Stomach (tissue), 9 donors: ENCODE data around the gene ZNF672. TPM values are rescaled to one million over a fixed set of nuclear protein-coding genes. Genes with fewer than 3 reads are reported as not detected.
A peak's percentile ranks its signal among the peaks of the same experiment; 100 is the strongest.

ENCODE experiments used
- DNase-seq, 2 donors: peaks; one replicate each; pipeline versions ENCODE4 v3.0.0 to v3.0.0-alpha.2; 2013 to 2019
- H3K27ac ChIP-seq, 5 donors: fragments of 200-600 bp in 4 of 5; sonication (generic) in 4 of 5; one replicate each; pipeline ENCODE4 v1.5.1; 2013 to 2019; ENCODE audit warnings: mild to moderate bottlenecking in 1 of 5, moderate library complexity in 1 of 5
- H3K27me3 ChIP-seq, 3 donors: fragments of 200-600 bp; sonication (generic); one replicate each; pipeline ENCODE4 v1.5.1; 2017 to 2019; ENCODE audit warnings: mixed run types in 1 of 3
- H3K36me3 ChIP-seq, 4 donors: fragments of 200-600 bp; sonication (generic); 1 replicate in 3 of 4; 2 replicates in 1 of 4; pipeline ENCODE4 v1.5.1; 2016 to 2019
- H3K4me1 ChIP-seq, 4 donors: fragments of 200-600 bp; sonication (generic); one replicate each; pipeline ENCODE4 v1.5.1; 2016 to 2019
- H3K4me3 ChIP-seq, 4 donors: fragments of 200-600 bp; sonication (generic) in 3 of 4; one replicate each; pipeline ENCODE4 v1.5.1; 2016 to 2019; ENCODE audit warnings: mild to moderate bottlenecking in 1 of 4
- H3K9me3 ChIP-seq, 4 donors: fragments of 200-600 bp; sonication (generic); one replicate each; pipeline ENCODE4 v1.5.1; 2016 to 2019
- CTCF ChIP-seq, 7 experiments: fragments of 450-650 bp in 4 of 7; fragments of 200-600 bp in 3 of 7; sonication (generic) in 3 of 7; IDR thresholded peaks; one replicate each; pipeline ENCODE4 v1.5.1; 2016 to 2019; ENCODE audit warnings: antibody characterized with exemption in 7 of 7, control low read depth in 2 of 7, mild to moderate bottlenecking in 1 of 7
- EP300 ChIP-seq: sonication (generic); formaldehyde crosslinking; IDR thresholded peaks from one replicate; pipeline ENCODE4 v1.6.1; 2017; ENCODE audit warnings: antibody characterized with exemption
- POLR2A ChIP-seq, 4 donors: fragments of 450-650 bp; IDR thresholded peaks; one replicate each; pipeline ENCODE4 v1.6.1; 2016; ENCODE audit warnings: antibody characterized with exemption in 4 of 4, control low read depth in 2 of 4, mild to moderate bottlenecking in 1 of 4, moderate library complexity in 1 of 4
- POLR2AphosphoS5 ChIP-seq, 3 donors: sonication (generic); formaldehyde crosslinking; IDR thresholded peaks; one replicate each; pipeline ENCODE4 v1.6.1; 2016; ENCODE audit warnings: antibody characterized with exemption in 3 of 3
- WGBS, 5 donors: extraction: QIAGEN DNeasy Blood & Tissue Kit in 3 of 5; methylation state at CpG; one replicate each; pipeline versions ENCODE4 v1.1.5 to v1.1.7; 2013 to 2018; 5-methylcytosine and 5-hydroxymethylcytosine counted together
- intact Hi-C: fragments of 100-400 bp; cut with DNase I; formaldehyde crosslinking; loops from one replicate; pipeline ENCODE4 v1.15.1; 2023; ENCODE audit warnings: low total_unique reads
- polyA plus RNA-seq, 3 donors: library from polyadenylated mRNA; stranded (reverse); fragments of 200-250 nt; gene quantifications; one replicate each; pipeline ENCODE4 v1.2.3, GENCODE V29; 2013
- total RNA-seq, 5 donors: library from RNA; depleted of rRNA; stranded (reverse); fragments of >200 nt; gene quantifications; one replicate each; pipeline versions ENCODE4 v1.1.0 to v1.2.3, GENCODE V29; 2014 to 2016
- donor health status: healthy with polysubstance abuse.
- donor health status: Bipolar disorder and iron deficiency.
- donor health status: healthy.

Gene ZNF672
- total and polyA plus RNA-seq, 8 donors: 13.0 to 142 (median 29.0) TPM

- peak in 1 of 2 donors; percentile 38 for DNase-seq
- Histone ChIP-seq H3K27ac (no peak overlapping the region), H3K36me3 (peaks cover 37 to 60% (median 59%) of the 10 kb centered on the region in 4 donors), H3K27me3 (no peaks in the 10 kb centered on the region), H3K4me3 (no peak overlapping the region), H3K9me3 (no peaks in the 10 kb centered on the region), H3K4me1 (peaks cover 8 to 24% (median 21%) of the 10 kb centered on the region in 4 donors)
- TF ChIP-seq CTCF (IDR thresholded peaks at IDR 0.05): no peak
- no peak for TF ChIP-seq POLR2A (IDR thresholded peaks at IDR 0.05)
- TF ChIP-seq POLR2AphosphoS5 (IDR thresholded peaks at IDR 0.05): no peak
- no peak for TF ChIP-seq EP300
- WGBS, 5 donors: 75 to 87% (median 82%) methylated on average over 17 to 57 of the region's 57 CpGs
- intact Hi-C loops: no loop called here
Observed at GRCh38 chr1:248811514-248812490, 26.2 kb upstream of the ZNF672 start.

- intact Hi-C loops: no loop called here
- TF ChIP-seq POLR2AphosphoS5 (IDR thresholded peaks at IDR 0.05): no peak
- TF ChIP-seq POLR2A (IDR thresholded peaks at IDR 0.05): no peak
- TF ChIP-seq CTCF (IDR thresholded peaks at IDR 0.05): no peak
- TF ChIP-seq EP300: no peak
- Histone ChIP-seq H3K36me3 (peaks cover 37 to 71% (median 66%) of the 10 kb centered on the region in 4 donors), H3K9me3 (no peaks in the 10 kb centered on the region), H3K27me3 (no peaks in the 10 kb centered on the region), H3K27ac (no peak overlapping the region), H3K4me3 (no peak overlapping the region), H3K4me1 (peaks cover 8 to 28% (median 17%) of the 10 kb centered on the region in 4 donors)
- DNase-seq: no peak
- WGBS, 5 donors: 95 to 96% (median 96%) methylated on average over 22 to 23 of the region's 23 CpGs
Observed at GRCh38 chr1:248812736-248813425, 25.1 kb upstream of the ZNF672 start.

GRCh38 chr1:248813546-248813945, 24.5 kb upstream of the ZNF672 start:
- peaks cover 8 to 35% (median 20%) of the 10 kb centered on the region in 4 donors for H3K4me1 ChIP-seq
- H3K36me3 ChIP-seq: peaks cover 37 to 75% (median 72%) of the 10 kb centered on the region in 4 donors

More at GRCh38 chr1:248813546-248813945, 24.5 kb upstream of the ZNF672 start:
- Histone ChIP-seq H3K27me3 (no peaks in the 10 kb centered on the region), H3K4me3 (no peak overlapping the region), H3K9me3 (no peaks in the 10 kb centered on the region), H3K27ac (no peak overlapping the region)
- intact Hi-C loops: no loop called here
- TF ChIP-seq POLR2A (IDR thresholded peaks at IDR 0.05) (no peak), CTCF (IDR thresholded peaks at IDR 0.05) (no peak), POLR2AphosphoS5 (IDR thresholded peaks at IDR 0.05) (no peak), EP300 (no peak)
- DNase-seq: no peak
- 92 to 97% (median 93%) methylated on average over 3 to 8 of the region's 8 CpGs for WGBS, 5 donors
